GM19023 (cell line): Measurements from ENCODE around the gene RAB21.
"Not testable (repeated sequence)": the region's sequence is repeated elsewhere in the genome, so short reads cannot be mapped to it uniquely, and the experiment has no call there.

Experiments used
- ATAC-seq: cut with Tn5 transposase; IDR thresholded peaks from one replicate; pipeline ENCODE4 v1.9.1; 2021; ENCODE audit warnings: mild to moderate bottlenecking, moderate library complexity; ENCODE audit not compliant: unreplicated experiment

The RAB21 gene

DNA sequence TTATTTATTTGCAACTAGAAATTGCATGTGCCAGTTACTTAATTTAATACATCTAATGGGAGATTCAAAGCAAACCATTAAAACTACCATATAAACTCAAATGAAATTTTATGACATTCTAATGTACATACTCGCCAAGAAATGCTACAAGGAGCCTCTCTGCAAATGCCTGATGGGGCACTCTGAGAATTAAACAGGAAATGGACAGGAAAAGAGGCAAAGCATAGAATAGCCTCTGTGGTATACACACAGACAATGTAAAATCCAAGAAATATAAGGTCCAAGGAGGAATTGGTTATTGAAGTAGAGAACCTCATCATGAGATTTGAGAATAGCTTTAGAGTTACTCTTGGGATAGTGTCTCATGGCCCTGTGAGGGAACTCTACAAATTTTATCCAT, 41.2 kb downstream of the RAB21 start:
- ATAC-seq, result no peak

DNA sequence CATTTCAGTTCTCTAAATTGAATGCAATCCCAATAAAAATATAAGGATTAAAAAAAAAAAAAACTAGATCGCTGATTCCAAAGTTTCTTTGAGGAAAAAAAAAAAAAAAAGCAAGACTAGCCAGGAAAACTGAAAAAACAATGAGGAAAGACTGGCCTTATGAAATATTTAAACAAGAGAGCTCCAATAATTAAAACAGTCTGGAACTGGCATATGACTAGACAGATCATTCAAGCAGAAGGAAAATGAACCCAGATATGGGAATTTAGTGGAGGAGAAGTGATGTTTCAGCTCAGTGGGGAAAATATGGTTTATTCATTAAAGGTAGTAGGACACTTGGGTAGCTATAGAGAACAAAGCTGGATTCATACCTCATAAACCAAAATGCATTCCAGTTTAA, 42.9 kb downstream of the RAB21 start:
- ATAC-seq, result no peak

- ATAC-seq, result no peak
These were observed 44.4 kb downstream of the RAB21 start for GRCh38 chr12:71799106-71799505.

- no peak for ATAC-seq
These were observed 45.5 kb downstream of the RAB21 start for GRCh38 chr12:71800177-71800576.

DNA sequence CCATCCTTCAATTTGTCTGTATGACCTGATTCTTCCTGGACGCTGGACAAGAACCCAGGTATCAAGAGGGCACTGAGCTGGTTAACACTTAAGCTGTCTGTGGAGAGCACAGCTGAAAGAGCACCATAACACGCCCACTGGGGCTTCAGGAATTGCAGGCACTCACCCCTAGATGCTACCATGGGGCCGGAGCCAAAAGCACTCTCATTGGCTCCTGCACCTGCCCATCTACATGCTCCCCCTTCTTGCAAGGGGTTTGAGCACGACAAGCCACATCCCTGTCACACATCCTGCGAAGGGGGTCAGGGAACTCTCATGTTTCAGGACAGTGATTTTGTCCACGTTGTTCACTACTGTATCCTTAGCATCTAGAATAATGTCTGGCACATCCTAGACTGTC, 49.8 kb downstream of the RAB21 start:
- no peak for ATAC-seq

DNA sequence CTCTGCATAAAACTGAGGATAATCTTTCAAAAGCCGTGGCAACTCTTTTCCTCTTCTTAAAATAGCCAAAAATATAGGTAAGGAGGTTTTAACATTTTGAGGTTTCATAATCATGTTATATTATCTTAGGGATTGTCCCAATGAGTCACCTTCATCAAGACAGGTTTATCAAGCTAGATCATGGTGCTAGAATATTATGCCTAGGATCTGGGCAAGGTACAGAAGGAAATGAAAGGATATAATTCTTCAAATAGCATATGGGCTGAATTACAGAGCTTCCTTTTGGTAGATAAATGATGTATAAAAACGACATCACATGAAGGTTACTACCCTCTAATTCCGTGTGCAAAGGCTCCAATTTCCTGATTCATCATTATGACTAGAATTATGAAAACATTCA, 56.3 kb downstream of the RAB21 start:
- no peak for ATAC-seq

GRCh38 chr12:71815242-71815641, 60.6 kb downstream of the RAB21 start:
- not testable (repeated sequence) for ATAC-seq

- not testable (repeated sequence) for ATAC-seq
These were observed 67.4 kb downstream of the RAB21 start for GRCh38 chr12:71822088-71822487.

- ATAC-seq, result no peak
These were observed 74.2 kb downstream of the RAB21 start for GRCh38 chr12:71828813-71829212.

GRCh38 chr12:71837356-71837755, 82.7 kb downstream of the RAB21 start:
- no peak for ATAC-seq

DNA sequence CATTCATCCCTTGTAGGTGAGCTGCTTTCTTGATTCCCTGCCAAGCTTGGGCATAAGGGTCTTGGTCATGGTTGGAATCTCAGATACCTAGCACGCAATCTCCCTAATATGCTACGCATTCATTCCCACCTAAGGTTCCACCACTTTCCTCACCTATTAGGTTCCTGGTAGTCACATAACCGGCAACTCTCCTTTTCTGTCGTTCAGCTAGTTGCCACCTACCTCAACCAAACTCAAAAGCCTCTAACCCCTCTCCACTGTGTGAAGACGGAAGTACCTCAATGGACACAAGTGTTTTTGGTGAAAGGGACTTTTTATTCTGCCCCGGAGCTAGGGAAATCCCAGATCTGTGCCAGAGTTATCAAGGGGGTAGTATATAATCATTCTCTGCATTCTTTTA, 83.6 kb downstream of the RAB21 start:
- no peak for ATAC-seq

DNA sequence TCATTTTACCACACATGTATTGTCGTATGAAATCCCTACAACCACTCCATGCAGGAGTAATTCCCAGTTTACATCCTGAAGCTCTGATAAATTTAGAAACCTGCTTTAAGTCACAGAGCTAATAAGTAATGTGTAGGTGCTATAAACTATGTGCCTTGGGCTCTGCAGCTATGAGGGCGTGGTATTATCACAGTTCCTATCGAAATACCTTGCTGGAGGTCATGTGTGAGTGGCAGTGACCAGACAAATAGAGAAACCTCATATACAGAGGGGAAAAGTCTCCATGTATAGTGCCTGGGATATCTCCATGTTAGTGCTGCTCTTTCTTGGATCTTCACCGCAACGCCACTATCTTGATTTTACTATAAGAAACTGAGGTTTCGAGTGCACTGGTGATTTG, 84.0 kb downstream of the RAB21 start:
- no peak for ATAC-seq

GRCh38 chr12:71840231-71840847, 85.7 kb downstream of the RAB21 start:
- ATAC-seq, result peak; percentile 7

DNA sequence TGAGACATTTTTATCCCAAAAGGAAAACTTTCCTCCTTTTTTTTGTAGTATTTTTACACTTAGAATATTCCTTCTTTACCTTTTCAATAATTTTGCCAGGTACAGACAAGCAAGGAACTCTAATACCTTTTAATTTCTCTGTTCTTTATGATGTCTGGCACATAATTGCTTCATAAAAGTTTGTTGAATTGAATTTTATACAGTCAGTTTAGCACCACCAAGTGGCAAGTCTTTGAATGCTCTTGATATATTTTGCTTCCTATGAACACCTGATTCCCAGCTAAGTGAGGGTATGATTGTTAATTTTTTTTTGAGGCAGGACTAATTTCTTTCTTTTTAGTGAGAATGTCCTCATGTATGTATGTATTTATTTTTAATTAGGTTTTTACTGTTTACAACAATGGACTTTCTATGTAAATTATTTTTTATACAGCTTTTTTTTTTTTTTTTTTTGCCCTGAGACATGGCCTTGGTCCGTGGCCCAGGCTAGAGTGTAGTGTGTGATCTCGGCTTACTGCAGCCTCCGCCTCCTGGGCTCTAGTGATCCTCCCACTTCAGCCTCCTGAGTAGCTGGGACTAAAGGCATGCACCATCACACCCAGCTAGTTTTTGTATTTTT, 91.8 kb downstream of the RAB21 start:
- no peak for ATAC-seq

GRCh38 chr12:71848212-71848611, 93.5 kb downstream of the RAB21 start:
- no peak for ATAC-seq

DNA sequence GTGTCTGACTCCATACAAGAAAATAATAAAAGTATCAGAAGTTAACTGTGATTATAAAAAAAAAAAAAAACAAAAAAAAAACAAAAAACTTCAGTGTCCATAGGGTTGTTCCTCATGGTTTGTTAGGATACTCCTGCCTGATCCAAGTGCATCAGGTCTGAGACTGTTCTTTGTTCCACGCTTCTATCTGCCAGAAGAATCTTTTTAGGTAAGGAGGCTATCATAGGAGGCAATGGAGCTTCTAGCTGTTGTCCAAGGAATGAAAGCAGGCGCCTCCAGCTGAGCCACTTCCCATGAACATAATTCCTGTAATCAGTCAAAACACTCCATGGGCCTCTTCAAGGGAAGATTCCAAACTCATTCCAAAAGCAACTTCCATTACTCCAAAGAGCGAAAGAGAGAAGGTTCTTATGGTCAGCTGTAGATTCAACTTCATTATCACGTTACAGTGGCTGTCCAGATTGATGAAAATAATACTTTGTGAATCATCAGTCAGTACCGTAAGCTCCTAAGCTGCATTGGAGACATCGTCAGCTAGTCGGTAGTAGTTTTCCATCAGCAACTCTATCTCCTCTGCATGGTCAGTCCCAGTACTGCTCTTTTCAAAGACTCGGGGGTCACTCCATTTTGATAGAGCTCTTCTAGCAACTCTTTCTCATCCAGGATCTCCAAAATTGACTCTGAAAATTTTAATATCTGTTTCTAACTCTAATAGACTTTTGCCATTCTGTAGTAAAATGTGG, 94.6 kb downstream of the RAB21 start:
- ATAC-seq, result no peak
